GM12878 (cell line): ENCODE measurements around the gene CA9. TPM values are rescaled to one million over a fixed set of nuclear protein-coding genes. Genes with fewer than 3 reads are reported as not detected.

ENCODE experiments used
- ATAC-seq: fragments of 200-7000 bp; cut with Tn5 transposase; 3 replicates; pipeline ENCODE4 v1.9.1; 2020; ENCODE audit warnings: mild to moderate bottlenecking, moderate library complexity
- BruUV-seq: library from RNA; stranded (reverse); fragments of 400-500 nt; replicated peaks from 2 replicates; lab custom pipeline; 2021; lab: Mats Ljungman, UMichigan
- CTCF ChIA-PET: fragments of 300-600 bp; sonication (Branson Sonifier 250); formaldehyde crosslinking; extraction: SDS; loops from one replicate; lab custom pipeline; 2021; ENCODE audit warnings: inconsistent platforms; lab: Yijun Ruan, JAX
- POLR2A ChIA-PET: fragments of 350-600 bp; formaldehyde crosslinking; extraction: SDS; loops from one replicate; lab custom pipeline; 2021; ENCODE audit warnings: inconsistent platforms; lab: Charles Lee
- RAD21 ChIA-PET: fragments of 300-600 bp; sonication (Branson Sonifier 250); formaldehyde crosslinking; loops from one replicate; lab custom pipeline; 2023; ENCODE audit warnings: antibody characterized with exemption; ENCODE audit not compliant: unreplicated experiment; lab: Charles Lee
- SMC1A ChIA-PET: fragments of 300-600 bp; sonication (Branson Sonifier 250); formaldehyde crosslinking; loops from one replicate; lab custom pipeline; 2023; ENCODE audit not compliant: unreplicated experiment, uncharacterized antibody; lab: Charles Lee
- DNase-seq: peaks from one replicate; pipeline ENCODE4 v3.0.0-alpha.2; 2011; ENCODE audit warnings: low read depth, low spot score
- FAIRE-seq: peaks from 3 replicates; lab custom pipeline; 2011; peaks lifted over from hg19 to GRCh38; lab: Jason Lieb, UNC
- H2AFZ ChIP-seq: 2 replicates; pipeline ENCODE4 v1.6.0; 2011; ENCODE audit warnings: low read depth, low read length, control low read depth; ENCODE audit not compliant: control insufficient read depth
- H3K27ac ChIP-seq: 2 replicates; pipeline ENCODE4 v1.5.1; 2011; ENCODE audit warnings: control low read depth; ENCODE audit not compliant: control insufficient read depth, insufficient read depth
- H3K27me3 ChIP-seq, 2 experiments: replicated peaks in 1 of 2; 2 replicates each; pipeline versions ENCODE4 v1.6.0 to v1.6.1; 2011; ENCODE audit warnings: low read length in 1 of 2; ENCODE audit not compliant: control insufficient read depth in 2 of 2, insufficient read depth in 2 of 2
- H3K36me3 ChIP-seq, 2 experiments: 2 replicates each; pipeline ENCODE4 v1.5.1; 2011; ENCODE audit warnings: low read length in 1 of 2; ENCODE audit not compliant: control insufficient read depth in 2 of 2, insufficient read depth in 2 of 2
- H3K4me1 ChIP-seq: 2 replicates; pipeline ENCODE4 v1.6.1; 2011; ENCODE audit warnings: mild to moderate bottlenecking, low read length, moderate library complexity, mixed read lengths; ENCODE audit not compliant: control insufficient read depth, insufficient read depth
- H3K4me2 ChIP-seq: 2 replicates; pipeline ENCODE4 v1.6.0; 2011; ENCODE audit warnings: control low read depth; ENCODE audit not compliant: control insufficient read depth, insufficient read depth
- H3K4me3 ChIP-seq: fragments of 200-600 bp; sonication (generic); 2 replicates; pipeline ENCODE4 v1.5.1; 2016
- H3K79me2 ChIP-seq: 2 replicates; pipeline ENCODE4 v1.6.0; 2011; ENCODE audit warnings: low read length; ENCODE audit not compliant: control insufficient read depth, insufficient read depth
- H3K9ac ChIP-seq: 2 replicates; pipeline ENCODE4 v1.8.0; 2011; ENCODE audit warnings: low read length, control low read depth, mixed read lengths; ENCODE audit not compliant: control insufficient read depth, insufficient read depth
- H3K9me3 ChIP-seq: replicated peaks from 3 replicates; pipeline ENCODE4 v1.5.1; 2011; ENCODE audit warnings: mild to moderate bottlenecking, low read length; ENCODE audit not compliant: control insufficient read depth, insufficient read depth
- H4K20me1 ChIP-seq: 2 replicates; pipeline ENCODE4 v1.6.0; 2011; ENCODE audit not compliant: control insufficient read depth, insufficient read depth
- CHD1 ChIP-seq: IDR thresholded peaks from 2 replicates; pipeline ENCODE4 v1.6.1; 2012; ENCODE audit warnings: low read depth, low read length, improper control_type of control experiment
- CHD2 ChIP-seq: IDR thresholded peaks from 2 replicates; pipeline ENCODE4 v1.6.1; 2011; ENCODE audit warnings: low read depth, low read length, improper control_type of control experiment, borderline replicate concordance
- IKZF2 ChIP-seq, 2 experiments: fragments of 450-650 bp; IDR thresholded peaks; 2 replicates each; pipeline ENCODE4 v1.6.1; 2017; ENCODE audit warnings: mild to moderate bottlenecking in 2 of 2, moderate library complexity in 2 of 2
- LARP7 ChIP-seq: fragments of 450-650 bp; IDR thresholded peaks from 2 replicates; pipeline ENCODE4 v1.6.1; 2017; ENCODE audit warnings: mild to moderate bottlenecking
- MEF2B ChIP-seq: fragments of 450-650 bp; IDR thresholded peaks from 2 replicates; pipeline ENCODE4 v1.6.1; 2018; ENCODE audit warnings: mild to moderate bottlenecking, moderate library complexity; ENCODE audit not compliant: partially characterized antibody, poor library complexity, severe bottlenecking
- NR2C1 ChIP-seq: fragments of 450-650 bp; IDR thresholded peaks from 2 replicates; pipeline ENCODE4 v1.6.1; 2017; ENCODE audit warnings: antibody characterized with exemption, mild to moderate bottlenecking, moderate library complexity
- SPI1 ChIP-seq: IDR thresholded peaks from 2 replicates; pipeline ENCODE4 v1.6.1; 2011; ENCODE audit warnings: low read depth, mild to moderate bottlenecking, low read length, moderate library complexity, borderline replicate concordance; ENCODE audit not compliant: insufficient read depth
- SREBF2 ChIP-seq: IDR thresholded peaks from 2 replicates; pipeline ENCODE4 v1.6.1; 2012; ENCODE audit warnings: mild to moderate bottlenecking, low read length
- TCF12 ChIP-seq: IDR thresholded peaks from 2 replicates; pipeline ENCODE4 v1.6.1; 2011; ENCODE audit warnings: low read depth, mild to moderate bottlenecking, low read length
- WGBS: methylation state at CpG from one replicate; pipeline ENCODE4 v1.1.6; 2016; ENCODE audit warnings: low lambda C conversion rate; ENCODE audit not compliant: insufficient replicate concordance, insufficient coverage; ENCODE audit errors: missing lambda C conversion rate; 5-methylcytosine and 5-hydroxymethylcytosine counted together
- in situ Hi-C: fragments of 300-500 bp; cut with MboI; formaldehyde crosslinking; loops from 9 replicates; pipeline ENCODE4 v1.14.3; 2018; ENCODE audit warnings: mixed read lengths
- intact Hi-C: fragments of 100-400 bp; cut with micrococcal nuclease; formaldehyde crosslinking; loops from one replicate; pipeline ENCODE4 v1.14.2; 2022; ENCODE audit not compliant: unreplicated experiment
- polyA plus RNA-seq, 11 experiments: library from polyadenylated mRNA; depleted of rRNA in 4 of 11; unstranded in 6 of 11; stranded (reverse) in 5 of 11; fragments of >200 nt; fragmentation: Nextera tagmentation in 4 of 11; fragmentation: Illumina TruSeq in 1 of 11; extraction: Ambion mirVana in 4 of 11; extraction: Trizol in 1 of 11; gene quantifications; 1 replicate in 1 of 11; 2 replicates in 10 of 11; pipeline versions ENCODE4 v1.2.1 to v1.2.3, GENCODE V29; 2011 to 2016; ENCODE audit warnings: inconsistent platforms in 2 of 11, missing spikeins in 2 of 11, low read depth in 1 of 11
- total RNA-seq, 4 experiments: library from RNA; depleted of rRNA in 3 of 4; stranded (reverse); fragments of >200 nt in 3 of 4; fragmentation: Illumina TruSeq in 1 of 4; extraction: Trizol in 1 of 4; gene quantifications; 2 replicates each; pipeline versions ENCODE4 v1.2.1 to v1.2.3, GENCODE V29; 2013 to 2021

CA9 gene
- total and polyA plus RNA-seq, 10 of the 15 experiments (the other 5 are each of a cell fraction or from before 2014, with no cell fraction given), result 0.53 to 6.6 (median 1.2) TPM

DNA sequence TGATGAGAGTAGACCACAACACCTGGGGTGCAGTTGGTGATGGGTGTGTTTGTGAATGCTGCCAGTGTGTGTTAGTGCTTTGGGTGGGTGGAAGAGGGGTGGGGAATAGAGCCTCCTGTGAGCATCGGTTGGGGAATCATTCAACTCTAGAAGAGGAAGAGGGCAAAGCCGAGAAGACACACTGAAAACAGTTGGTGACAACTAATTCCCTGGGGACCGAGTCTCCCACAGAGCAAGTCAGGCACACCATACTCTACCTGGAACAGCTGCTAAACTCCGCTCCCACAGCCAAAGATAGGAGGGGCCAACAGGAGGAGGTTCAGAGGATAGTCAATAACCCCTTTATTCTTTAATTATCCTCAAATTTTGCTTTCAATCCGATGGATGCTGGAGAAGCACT lies 7.2 kb upstream of the CA9 start:
- 22% methylated on average over 5 of the region's 5 CpGs for WGBS
- Histone ChIP-seq H3K79me2 (peaks cover 22% of the 10 kb centered on the region), H3K27ac (no peak overlapping the region), H2AFZ (no peak overlapping the region), H3K36me3 (peaks cover 3 to 4% of the 10 kb centered on the region in 2 experiments; a peak in 2 of 4 replicates), H3K9me3 (no peaks in the 10 kb centered on the region), H3K4me3 (no peak overlapping the region), H3K27me3 (no peaks in the 10 kb centered on the region), H4K20me1 (no peaks in the 10 kb centered on the region), H3K4me1 (peaks cover 27% of the 10 kb centered on the region), H3K9ac (no peak overlapping the region), H3K4me2 (no peak overlapping the region)
- intact Hi-C loops (no loop called here), in situ Hi-C loops (loop anchor here (5.0 kb wide), 1 partner anchor 56 kb away; no protein-coding TSS in a partner anchor)
- CTCF ChIA-PET, result interaction anchor here (1.6 to 13.5 kb wide), 4 partner anchors 18 to 62 kb away, joined by 4 to 227 read pairs (median 150); partner anchors contain the start of genes CREB3, SIT1, TESK1 and TLN1
- FAIRE-seq, result no peak
- ATAC-seq, result no peak
- BruUV-seq, result no TSS peak
- SMC1A ChIA-PET, result interaction anchor here (0.6 to 12.5 kb wide), 4 partner anchors 9 to 63 kb away, joined by 3 to 145 read pairs (median 3); partner anchors contain the start of genes CREB3, RMRP and TLN1
- RAD21 ChIA-PET, result interaction anchor here (0.8 to 9.7 kb wide), 5 partner anchors 9 to 63 kb away, joined by 3 to 95 read pairs (median 20); partner anchors contain the start of genes CCDC107, RMRP and SIT1
- TF ChIP-seq IKZF2 (IDR thresholded peaks at IDR 0.05) (peak; percentile 9 to 16; a peak in 1 of 4 replicates), SREBF2 (no peak), MEF2B (peak; percentile 90), SPI1 (peak; percentile 31; the same call in 1 of the 2 replicates), LARP7 (no peak)
- POLR2A ChIA-PET, result interaction anchor here (0.7 to 10.8 kb wide), 6 partner anchors 9 to 148 kb away, joined by 3 to 163 read pairs (median 4); partner anchors contain the start of genes CREB3 and TLN1
- no peak for DNase-seq

- ATAC-seq, result no peak
- in situ Hi-C loops (loop anchor here (5.0 kb wide), 1 partner anchor 54 kb away; no protein-coding TSS in a partner anchor), intact Hi-C loops (no loop called here)
- ChIA-PET POLR2A (no interaction called here), RAD21 (interaction anchor here (9.7 kb wide), 1 partner anchor 20 kb away, joined by 95 read pairs; the partner anchor contains the start of gene SIT1), CTCF (interaction anchor here (0.9 to 13.5 kb wide), 3 partner anchors 19 to 80 kb away, joined by 3 to 227 read pairs (median 116); partner anchors contain the start of genes SIT1 and TPM2), SMC1A (interaction anchor here (12.5 kb wide), 1 partner anchor 62 kb away, joined by 145 read pairs; the partner anchor contains the start of genes CREB3 and TLN1)
- no TSS peak for BruUV-seq
- Histone ChIP-seq H4K20me1 (no peaks in the 10 kb centered on the region), H3K36me3 (no peaks in the 10 kb centered on the region), H3K79me2 (peaks cover 17% of the 10 kb centered on the region), H3K4me2 (no peak overlapping the region), H3K4me1 (peaks cover 21% of the 10 kb centered on the region), H3K4me3 (no peak overlapping the region), H2AFZ (no peak overlapping the region), H3K27me3 (no peaks in the 10 kb centered on the region), H3K9ac (no peak overlapping the region), H3K9me3 (no peaks in the 10 kb centered on the region), H3K27ac (no peak overlapping the region)
- WGBS, result 97% methylated on average over 3 of the region's 3 CpGs
- TF ChIP-seq TCF12, result no peak
- TF ChIP-seq CHD1, result no peak
- no peak for TF ChIP-seq NR2C1
- TF ChIP-seq CHD2, result no peak
- FAIRE-seq, result no peak
- DNase-seq, result no peak
Observed at GRCh38 chr9:35667939-35668338, 5.8 kb upstream of the CA9 start.
